Measurements from ENCODE around the gene FSCN2.

Gene FSCN2

DNA sequence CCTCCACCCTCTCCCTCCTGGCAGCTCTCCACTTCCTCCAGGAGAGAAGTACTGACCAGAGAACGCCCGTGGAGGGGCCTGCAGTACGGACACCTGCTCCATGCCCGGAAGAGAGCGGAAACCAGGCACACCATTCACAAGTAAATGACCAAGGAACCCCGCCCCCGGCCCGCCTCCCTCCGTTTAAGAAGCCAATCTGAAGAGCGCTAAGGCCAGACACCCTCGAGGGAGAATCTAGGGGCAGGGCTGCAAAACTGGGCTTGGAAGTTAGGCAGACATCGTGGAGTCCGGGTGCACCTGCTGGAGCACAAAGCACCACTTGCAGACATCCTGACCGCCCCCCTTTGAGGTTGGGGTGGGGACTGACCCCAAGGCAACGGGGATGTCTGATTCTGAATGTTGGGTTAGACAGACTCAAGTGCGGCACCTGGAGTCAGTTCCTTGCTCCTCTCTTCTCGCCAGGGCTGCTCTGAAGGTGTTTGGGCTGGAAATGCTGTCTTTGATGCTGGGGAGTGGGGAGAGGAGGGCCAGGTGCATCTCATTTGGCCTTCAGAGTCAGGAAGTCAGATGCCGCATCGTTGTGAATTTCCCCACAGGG is 24.9 kb downstream of the FSCN2 start:
- DNase-seq (ENCODE audit: low read depth in 2 of 3, low spot score in 2 of 3): peak in 2 of 3 experiments; percentile 56 to 63

DNA sequence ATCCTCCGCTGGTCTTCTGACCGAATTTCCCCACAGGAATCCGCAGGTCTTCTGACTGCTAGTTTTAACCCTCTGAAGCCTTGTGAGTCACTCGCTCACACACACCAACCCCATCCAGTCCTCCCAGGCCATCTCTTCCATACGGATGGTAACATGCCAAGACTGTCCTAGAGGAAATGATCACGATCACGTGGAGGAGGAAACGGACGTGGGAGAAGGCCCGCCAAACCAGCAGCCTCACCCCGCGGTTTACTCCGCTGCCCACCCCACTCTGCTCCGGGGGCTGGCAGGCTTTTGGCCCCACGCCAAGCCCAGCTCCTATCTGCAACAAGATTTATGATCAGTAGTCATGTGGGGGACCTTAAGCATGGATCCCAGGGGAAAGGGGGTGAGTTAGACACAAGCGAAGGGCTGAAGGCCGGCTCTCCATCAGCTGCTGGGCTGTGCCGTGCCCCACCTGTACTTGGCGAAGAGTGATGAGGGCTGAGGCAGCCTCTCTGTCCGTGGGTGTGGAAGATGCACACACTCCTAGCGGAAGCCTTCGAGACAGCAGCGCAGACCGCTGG is 25.5 kb downstream of the FSCN2 start:
- DNase-seq (ENCODE audit: low read depth in 2 of 3, low spot score in 2 of 3): no peak

GRCh38 chr17:81556175-81556691 is 28.1 kb downstream of the FSCN2 start:
- DNase-seq (ENCODE audit: low read depth in 2 of 3, low spot score in 2 of 3): no peak

DNA sequence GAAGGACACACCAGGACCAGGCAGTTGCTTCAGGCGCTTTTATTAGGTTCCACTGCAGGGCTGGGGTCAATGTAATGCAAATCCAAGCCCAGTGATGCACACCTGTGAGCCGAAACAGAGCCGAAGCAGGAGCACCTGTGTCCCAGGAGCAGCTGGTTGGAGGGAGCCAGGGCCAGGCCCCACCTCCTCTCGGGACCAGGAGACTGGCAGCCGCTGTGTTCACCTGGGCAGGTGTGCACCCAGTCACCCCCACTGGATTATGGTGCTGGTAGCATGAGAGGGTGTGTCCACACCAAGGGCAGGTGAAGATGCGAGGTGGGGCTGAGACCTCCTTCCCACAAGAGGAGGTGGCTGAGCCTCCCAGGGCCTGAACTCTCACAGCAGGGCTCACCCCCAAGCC is 28.7 kb downstream of the FSCN2 start:
- DNase-seq (ENCODE audit: low read depth in 2 of 3, low spot score in 2 of 3): no peak

- DNase-seq (ENCODE audit: low read depth in 2 of 3, low spot score in 2 of 3): no peak
These were observed 29.3 kb downstream of the FSCN2 start for GRCh38 chr17:81557276-81558114.

DNA sequence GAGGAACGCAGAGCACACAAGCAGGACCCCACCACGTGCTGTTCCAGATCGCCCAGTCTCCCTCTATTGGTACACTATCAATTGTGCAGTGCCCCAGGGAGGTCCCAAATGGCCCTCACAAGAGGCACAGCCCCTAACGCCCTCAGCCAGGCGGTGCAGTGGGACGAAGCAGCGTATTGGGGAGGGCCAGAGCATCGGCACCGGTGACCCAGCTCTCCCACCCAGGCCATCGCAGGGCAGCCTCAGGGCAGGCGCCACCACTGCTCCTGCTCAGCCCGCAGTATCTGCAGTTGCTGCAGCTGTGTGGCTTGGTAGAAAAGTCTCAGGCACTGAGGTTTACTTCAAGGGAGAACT is 29.9 kb downstream of the FSCN2 start:
- no peak for DNase-seq (ENCODE audit: low read depth in 2 of 3, low spot score in 2 of 3)

GRCh38 chr17:81558941-81559806 is 31.0 kb downstream of the FSCN2 start:
- DNase-seq (ENCODE audit: low read depth in 2 of 3, low spot score in 2 of 3): no peak

DNA sequence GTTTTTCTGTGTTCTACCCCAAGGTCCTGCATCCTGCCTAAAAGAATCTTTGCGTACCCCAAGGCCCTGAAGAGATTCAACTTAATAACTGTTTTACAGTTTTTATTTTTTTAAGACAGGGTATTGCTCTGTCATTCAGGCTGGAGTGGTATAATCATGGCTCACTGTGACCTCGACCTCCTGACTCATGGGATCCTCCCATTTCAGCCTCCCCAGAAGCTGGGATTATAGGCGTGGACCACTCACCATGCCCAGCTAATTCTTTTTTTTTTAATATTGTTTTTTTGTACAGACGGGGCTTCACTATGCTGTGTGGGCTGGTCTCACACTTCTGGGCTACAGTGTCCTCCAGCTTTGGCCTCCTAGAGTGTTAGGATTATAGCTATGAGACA is 33.3 kb downstream of the FSCN2 start:
- no peak for DNase-seq (ENCODE audit: low read depth in 2 of 3, low spot score in 2 of 3)

- DNase-seq (ENCODE audit: low read depth in 2 of 3, low spot score in 2 of 3): no peak
These were observed 35.8 kb downstream of the FSCN2 start for GRCh38 chr17:81563861-81564586.

- no peak for DNase-seq (ENCODE audit: low read depth in 2 of 3, low spot score in 2 of 3)
These were observed 36.6 kb downstream of the FSCN2 start for GRCh38 chr17:81564778-81565177.

DNA sequence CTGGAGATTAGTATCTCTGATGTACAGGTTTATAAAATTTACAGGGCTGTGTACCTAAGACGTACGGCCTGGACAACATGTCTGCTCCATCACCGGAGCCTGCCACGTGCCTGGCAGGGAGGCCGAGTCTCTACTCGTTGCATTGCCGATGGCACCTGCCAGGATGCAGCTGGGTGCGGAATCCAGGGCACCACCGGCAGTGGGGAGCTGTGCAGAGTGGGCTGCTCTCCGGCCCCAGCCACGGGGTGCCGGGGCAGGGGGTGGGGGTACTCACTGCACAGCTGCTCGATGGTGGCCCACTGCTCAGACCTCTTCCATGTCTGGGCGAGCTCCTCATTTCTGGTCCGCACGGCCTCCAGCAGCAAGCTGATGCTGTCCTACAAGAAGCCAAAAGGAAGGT is 37.1 kb downstream of the FSCN2 start:
- DNase-seq (ENCODE audit: low read depth in 2 of 3, low spot score in 2 of 3): no peak

- DNase-seq (ENCODE audit: low read depth in 2 of 3, low spot score in 2 of 3): no peak
These were observed 38.4 kb downstream of the FSCN2 start for GRCh38 chr17:81566461-81567126.

DNA sequence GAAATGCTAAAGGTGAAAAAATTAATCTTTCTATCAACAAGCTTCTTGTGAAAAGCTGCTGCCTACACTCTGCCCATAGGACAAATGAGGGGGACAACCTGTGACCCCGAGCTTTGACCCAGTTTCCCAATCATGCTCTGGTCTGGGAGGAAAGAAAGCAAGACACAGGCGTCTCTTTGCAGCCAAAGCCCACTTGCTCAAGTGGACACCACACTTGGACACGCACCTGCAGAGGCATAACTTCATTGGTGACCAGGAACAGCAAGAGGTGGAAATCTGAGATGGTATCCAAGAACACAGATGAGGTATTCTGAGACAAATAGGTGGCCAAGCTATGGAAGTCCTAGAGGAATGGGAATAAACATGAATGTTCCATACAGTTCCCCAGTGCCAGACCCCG is 39.0 kb downstream of the FSCN2 start:
- no peak for DNase-seq (ENCODE audit: low read depth in 2 of 3, low spot score in 2 of 3)

GRCh38 chr17:81568416-81568815 is 40.2 kb downstream of the FSCN2 start:
- DNase-seq (ENCODE audit: low read depth in 2 of 3, low spot score in 2 of 3): no peak

- no peak for DNase-seq (ENCODE audit: low read depth in 2 of 3, low spot score in 2 of 3)
These were observed 41.9 kb downstream of the FSCN2 start for GRCh38 chr17:81569986-81570514.

GRCh38 chr17:81570964-81571363 is 42.8 kb downstream of the FSCN2 start:
- DNase-seq (ENCODE audit: low read depth in 2 of 3, low spot score in 2 of 3): no peak

GRCh38 chr17:81572563-81573168 is 44.5 kb downstream of the FSCN2 start:
- no peak for DNase-seq (ENCODE audit: low read depth in 2 of 3, low spot score in 2 of 3)

GRCh38 chr17:81573794-81574642 is 45.8 kb downstream of the FSCN2 start:
- DNase-seq (ENCODE audit: low read depth in 2 of 3, low spot score in 2 of 3): no peak

- no peak for DNase-seq (ENCODE audit: low read depth in 2 of 3, low spot score in 2 of 3)
These were observed 46.4 kb downstream of the FSCN2 start for GRCh38 chr17:81574643-81574956.

All from activated CD8-positive, alpha-beta memory T cell treated with anti-CD3 and anti-CD28 coated beads for 48 hours (primary cell).